NB4 (cell line): ENCODE measurements around the gene MAN1A1.

Experiments
- CTCF ChIP-seq: IDR thresholded peaks from one replicate; pipeline ENCODE4 v1.5.1; 2012; ENCODE audit warnings: low read depth, low read length
- MAX ChIP-seq: IDR thresholded peaks from 2 replicates; pipeline ENCODE4 v1.6.1; 2011; ENCODE audit warnings: low read depth, low read length

- TF ChIP-seq MAX (no peak), CTCF (no peak)
Observed at GRCh38 chr6:119173249-119174084, 176.1 kb downstream of the MAN1A1 start.
